GM10248 (cell line): ENCODE measurements around the gene COQ8A.

Source experiments
- CTCF ChIA-PET: fragments of 300-600 bp; sonication (Branson Sonifier 250); formaldehyde crosslinking; extraction: SDS; loops from one replicate; lab custom pipeline; 2021; ENCODE audit warnings: antibody characterized with exemption; lab: Yijun Ruan, JAX
- POLR2A ChIA-PET: fragments of 350-650 bp; sonication (Branson Sonifier 250); formaldehyde crosslinking; extraction: SDS; loops from one replicate; lab custom pipeline; 2020; ENCODE audit warnings: antibody characterized with exemption; lab: Yijun Ruan, JAX
- DNase-seq: peaks from one replicate; pipeline ENCODE4 v3.0.0; 2012; ENCODE audit errors: extremely low spot score
- TF ChIP-seq, protein P1 (sequence below): IDR thresholded peaks from 2 replicates; pipeline ENCODE4 v1.5.1; 2012; ENCODE audit warnings: mild to moderate bottlenecking, low read depth; ENCODE audit errors: extremely low read depth, missing control alignments, control extremely low read depth

COQ8A gene

DNA sequence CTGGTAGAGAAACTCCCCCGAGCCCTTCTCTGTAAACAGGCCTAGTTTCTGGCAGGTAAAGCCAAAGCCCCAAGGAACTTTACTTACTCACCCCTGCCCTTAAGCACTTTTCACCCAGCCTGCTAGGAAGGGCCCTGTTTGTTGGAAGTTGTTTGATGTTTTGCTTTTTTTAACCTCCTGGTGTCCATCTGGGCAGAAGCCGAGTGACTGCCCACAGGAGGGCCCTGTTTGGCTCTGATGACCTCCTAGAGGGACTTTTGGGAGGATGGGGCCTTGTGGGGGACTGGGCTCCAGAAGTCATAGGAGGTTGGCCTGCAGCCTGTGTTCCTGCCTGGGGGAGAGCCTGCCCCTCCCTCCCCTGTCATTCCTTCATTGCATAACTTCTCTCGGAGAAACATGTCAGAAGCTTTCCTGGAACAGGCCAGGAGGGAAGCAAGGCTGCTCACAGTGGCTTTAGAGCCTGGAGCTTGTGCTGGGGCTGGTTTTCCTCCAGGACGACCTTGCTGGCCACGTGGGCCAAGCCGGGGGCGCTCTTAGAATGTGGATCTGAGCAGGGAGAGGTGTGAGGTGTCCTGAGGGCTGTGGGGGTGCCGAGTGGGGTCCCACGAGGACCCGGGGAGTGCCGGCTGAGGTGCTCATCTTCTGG, 33.9 kb downstream of the COQ8A start:
- CTCF ChIA-PET, result no interaction called here
- no peak for DNase-seq
- POLR2A ChIA-PET, result no interaction called here
- TF ChIP-seq, protein P1, sequence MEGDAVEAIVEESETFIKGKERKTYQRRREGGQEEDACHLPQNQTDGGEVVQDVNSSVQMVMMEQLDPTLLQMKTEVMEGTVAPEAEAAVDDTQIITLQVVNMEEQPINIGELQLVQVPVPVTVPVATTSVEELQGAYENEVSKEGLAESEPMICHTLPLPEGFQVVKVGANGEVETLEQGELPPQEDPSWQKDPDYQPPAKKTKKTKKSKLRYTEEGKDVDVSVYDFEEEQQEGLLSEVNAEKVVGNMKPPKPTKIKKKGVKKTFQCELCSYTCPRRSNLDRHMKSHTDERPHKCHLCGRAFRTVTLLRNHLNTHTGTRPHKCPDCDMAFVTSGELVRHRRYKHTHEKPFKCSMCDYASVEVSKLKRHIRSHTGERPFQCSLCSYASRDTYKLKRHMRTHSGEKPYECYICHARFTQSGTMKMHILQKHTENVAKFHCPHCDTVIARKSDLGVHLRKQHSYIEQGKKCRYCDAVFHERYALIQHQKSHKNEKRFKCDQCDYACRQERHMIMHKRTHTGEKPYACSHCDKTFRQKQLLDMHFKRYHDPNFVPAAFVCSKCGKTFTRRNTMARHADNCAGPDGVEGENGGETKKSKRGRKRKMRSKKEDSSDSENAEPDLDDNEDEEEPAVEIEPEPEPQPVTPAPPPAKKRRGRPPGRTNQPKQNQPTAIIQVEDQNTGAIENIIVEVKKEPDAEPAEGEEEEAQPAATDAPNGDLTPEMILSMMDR, result no peak

DNA sequence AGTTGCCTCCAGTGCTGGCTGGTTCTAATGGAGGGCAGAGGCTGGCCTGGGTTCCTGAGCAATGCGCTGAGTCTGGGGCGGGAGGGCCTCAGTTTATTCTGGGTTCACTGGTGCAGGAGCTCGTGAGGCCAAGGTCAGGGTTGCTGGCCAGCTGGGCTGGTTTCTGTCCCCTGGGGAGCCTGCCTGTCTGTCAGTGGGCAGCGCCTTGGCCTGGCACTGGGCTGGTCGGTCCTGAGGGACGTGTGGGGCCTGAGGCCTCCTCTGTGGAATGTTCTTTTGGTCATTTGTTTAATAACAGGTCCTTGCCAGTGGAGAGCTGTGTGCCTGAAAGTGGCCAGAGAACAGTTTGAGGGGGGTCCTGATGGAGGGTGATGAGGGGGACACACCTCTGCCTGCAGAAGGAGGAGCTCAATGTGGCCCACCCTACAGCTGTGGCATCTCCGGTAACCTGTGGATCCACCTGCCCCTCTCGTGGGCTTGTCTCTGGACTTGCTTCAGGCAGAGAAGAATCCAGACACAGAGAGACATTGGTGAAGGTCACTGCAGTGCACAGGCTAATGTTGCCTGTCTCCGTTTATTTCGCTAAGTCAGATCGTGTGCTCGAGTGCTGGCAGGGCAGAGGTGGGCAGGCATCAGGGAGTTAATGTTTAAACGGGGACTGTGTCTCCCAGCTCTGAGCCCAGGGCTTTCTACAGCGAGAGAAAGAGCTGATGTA, 34.6 kb downstream of the COQ8A start:
- no peak for DNase-seq

DNA sequence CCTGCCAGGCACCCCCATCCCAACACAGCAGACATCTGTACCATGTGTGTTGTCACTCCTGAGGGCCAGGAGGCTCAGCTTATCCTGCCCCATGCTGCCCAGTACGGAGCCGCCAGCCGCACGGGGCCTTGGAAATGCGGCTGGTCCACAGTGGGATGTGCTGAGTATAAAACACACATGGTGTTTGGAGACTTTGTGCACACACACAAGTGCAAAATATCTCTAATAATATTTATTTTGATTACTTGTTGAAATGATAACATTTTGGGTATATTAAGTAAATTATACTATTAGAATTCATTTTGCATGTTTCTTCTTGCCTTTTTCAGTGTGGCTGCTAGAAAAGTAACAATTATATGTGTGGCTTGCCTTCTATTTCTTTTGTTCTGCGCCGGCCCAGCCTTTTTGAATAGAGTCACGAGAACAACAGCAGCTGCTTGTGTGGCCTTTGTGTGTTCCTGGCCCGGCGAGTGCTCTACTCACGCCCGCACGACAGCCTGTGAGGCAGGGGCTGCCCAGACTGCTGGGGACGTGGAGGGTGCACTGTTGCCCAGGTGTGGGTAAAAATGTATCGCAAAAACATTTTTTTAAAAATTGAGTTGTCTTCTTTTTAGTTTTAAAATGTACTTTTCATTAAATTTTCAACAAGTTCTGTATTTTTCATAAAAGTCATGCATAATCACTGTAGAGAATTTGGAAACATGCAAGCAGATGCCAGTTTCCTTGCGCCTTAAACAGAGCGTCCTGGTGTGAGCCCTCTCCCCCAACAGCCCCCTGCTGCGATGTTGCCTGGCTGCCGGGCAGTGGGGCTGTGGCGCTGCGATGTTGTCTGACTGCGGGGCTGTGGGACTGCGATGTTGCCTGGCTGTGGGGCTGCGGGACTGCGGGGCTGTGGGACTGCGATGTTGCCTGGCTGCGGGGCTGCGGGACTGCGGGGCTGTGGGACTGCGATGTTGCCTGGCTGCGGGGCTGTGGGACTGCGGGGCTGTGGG, 35.5 kb downstream of the COQ8A start:
- no peak for DNase-seq
- CTCF ChIA-PET, result interaction anchor here (0.9 kb wide), 1 partner anchor 8 kb away, joined by 3 read pairs; no protein-coding TSS in a partner anchor
- POLR2A ChIA-PET, result no interaction called here
- TF ChIP-seq, protein P1, result no peak

More for the DNA sequence above, 34.6 kb downstream of the COQ8A start:
- ChIA-PET CTCF (interaction anchor here (0.9 kb wide), 1 partner anchor 9 kb away, joined by 3 read pairs; no protein-coding TSS in a partner anchor), POLR2A (no interaction called here)
- TF ChIP-seq, protein P1, result no peak

DNA sequence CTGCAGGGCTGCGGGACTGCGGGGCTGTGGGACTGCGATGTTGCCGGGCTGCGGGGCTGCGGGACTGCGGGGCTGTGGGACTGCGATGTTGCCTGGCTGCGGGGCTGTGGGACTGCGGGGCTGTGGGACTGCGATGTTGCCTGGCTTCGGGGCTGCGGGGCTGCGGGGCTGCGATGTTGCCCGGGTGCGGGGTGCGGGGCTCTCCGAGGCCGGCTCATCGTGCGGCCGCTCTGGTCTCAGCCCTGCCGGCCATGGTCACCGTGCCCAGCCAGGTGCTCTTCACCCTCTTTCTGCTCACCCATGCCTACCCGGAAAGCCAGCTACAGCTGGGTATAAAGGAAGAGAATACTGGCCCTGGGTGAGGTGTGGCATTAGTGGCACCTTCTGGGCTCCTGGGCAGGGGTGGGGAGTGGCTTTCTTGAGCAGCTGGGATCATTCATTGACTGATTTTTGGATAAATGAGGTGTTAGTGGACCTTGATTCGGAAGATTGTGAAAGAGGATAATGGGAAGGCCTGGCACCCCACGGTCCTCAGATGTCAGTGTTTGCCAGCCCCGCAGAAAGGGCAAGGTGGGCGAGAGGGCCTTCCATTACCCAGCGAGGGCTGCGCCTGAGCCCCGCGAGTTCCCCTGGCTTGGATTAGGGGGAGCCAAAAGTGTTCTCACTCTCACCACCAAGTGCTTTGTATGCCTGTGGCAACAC, 36.3 kb downstream of the COQ8A start:
- TF ChIP-seq, protein P1, result no peak
- POLR2A ChIA-PET, result no interaction called here
- CTCF ChIA-PET, result no interaction called here
- DNase-seq, result no peak

DNA sequence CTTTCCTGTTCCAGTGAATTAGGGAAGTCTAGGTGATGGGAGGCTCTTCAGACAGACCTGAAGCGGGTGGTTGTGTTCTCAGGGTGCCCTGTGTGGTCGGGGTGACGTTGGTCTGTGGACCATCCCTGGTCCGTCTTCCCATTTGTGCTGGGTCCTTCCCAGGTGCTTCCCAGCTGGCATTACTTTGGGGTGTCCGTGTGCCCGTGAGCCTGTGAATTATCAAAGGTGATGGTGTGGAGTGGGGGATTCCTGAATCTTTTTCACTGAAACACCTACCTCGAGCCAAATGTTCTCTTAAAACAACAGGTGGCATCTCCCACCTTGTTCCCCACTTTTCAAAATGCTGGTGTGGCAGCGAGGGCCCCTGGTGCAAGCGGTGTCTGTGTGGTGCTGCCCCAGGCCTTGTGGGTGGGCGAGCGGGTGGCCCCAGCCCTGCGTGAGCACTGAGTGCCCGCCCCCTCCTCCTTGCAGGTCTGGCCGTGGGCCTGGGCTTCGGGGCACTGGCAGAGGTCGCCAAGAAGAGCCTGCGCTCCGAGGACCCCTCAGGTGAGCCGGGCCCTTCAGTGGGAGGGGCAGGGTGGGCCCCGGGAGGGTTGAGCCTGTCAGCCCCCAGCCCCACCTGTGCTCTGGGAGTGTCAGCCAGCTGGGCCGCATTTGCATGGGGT, 37.0 kb downstream of the COQ8A start:
- no peak for DNase-seq
- CTCF ChIA-PET, result no interaction called here
- POLR2A ChIA-PET, result no interaction called here
- TF ChIP-seq, protein P1, result no peak
